Mesendoderm (in vitro differentiated cells): Measurements from ENCODE around the gene PCDHB4.
"Not testable (repeated sequence)": the region's sequence is repeated elsewhere in the genome, so short reads cannot be mapped to it uniquely, and the experiment has no call there.

Experiments
- DNase-seq: peaks from one replicate; pipeline ENCODE4 v3.0.0; 2013
- H2AK5ac ChIP-seq: 2 replicates; pipeline ENCODE4 v1.6.1; 2013; ENCODE audit warnings: low read length, inconsistent platforms
- H2BK120ac ChIP-seq: 2 replicates; pipeline ENCODE4 v1.6.1; 2013; ENCODE audit warnings: low read depth, mild to moderate bottlenecking, low read length, moderate library complexity, mixed read lengths
- H2BK15ac ChIP-seq: replicated peaks from 2 replicates; pipeline ENCODE4 v1.6.1; 2013; ENCODE audit warnings: low read depth, mild to moderate bottlenecking, moderate library complexity
- H2BK5ac ChIP-seq: 2 replicates; pipeline ENCODE4 v1.6.1; 2013; ENCODE audit warnings: low read length, inconsistent platforms
- H3K18ac ChIP-seq: 2 replicates; pipeline ENCODE4 v1.6.1; 2013; ENCODE audit warnings: mild to moderate bottlenecking, low read length, mixed read lengths
- H3K23ac ChIP-seq: one replicate; pipeline ENCODE4 v1.6.1; 2013; ENCODE audit warnings: low read length
- H3K27ac ChIP-seq: 2 replicates; pipeline ENCODE4 v1.5.1; 2013; ENCODE audit warnings: low read depth, mild to moderate bottlenecking, inconsistent platforms, low read length, moderate library complexity
- H3K27me3 ChIP-seq: 2 replicates; pipeline ENCODE4 v1.6.1; 2013; ENCODE audit warnings: low read length, control low read depth, mild to moderate bottlenecking, inconsistent platforms; ENCODE audit not compliant: insufficient read depth, poor library complexity
- H3K36me3 ChIP-seq: 2 replicates; pipeline ENCODE4 v1.6.1; 2013; ENCODE audit warnings: low read length, inconsistent platforms; ENCODE audit not compliant: control insufficient read depth, insufficient read depth
- H3K4ac ChIP-seq: one replicate; pipeline ENCODE4 v1.6.1; 2013; ENCODE audit warnings: low read depth, mild to moderate bottlenecking, low read length, moderate library complexity
- H3K4me1 ChIP-seq: 2 replicates; pipeline ENCODE4 v1.6.1; 2013; ENCODE audit warnings: low read depth, low read length, inconsistent platforms; ENCODE audit not compliant: control insufficient read depth
- H3K4me2 ChIP-seq: 2 replicates; pipeline ENCODE4 v1.6.1; 2013; ENCODE audit warnings: low read length
- H3K4me3 ChIP-seq: 2 replicates; pipeline ENCODE4 v1.5.1; 2013; ENCODE audit warnings: mild to moderate bottlenecking, low read length
- H3K56ac ChIP-seq: one replicate; pipeline ENCODE4 v1.6.1; 2013; ENCODE audit warnings: low read length
- H3K79me1 ChIP-seq: 2 replicates; pipeline ENCODE4 v1.6.1; 2013; ENCODE audit warnings: low read length, inconsistent platforms
- H3K79me2 ChIP-seq: 2 replicates; pipeline ENCODE4 v1.6.1; 2013; ENCODE audit warnings: mild to moderate bottlenecking, low read length; ENCODE audit not compliant: control insufficient read depth, insufficient read depth
- H3K9ac ChIP-seq: 2 replicates; pipeline ENCODE4 v1.6.1; 2013; ENCODE audit warnings: low read length, inconsistent platforms
- H4K5ac ChIP-seq: one replicate; pipeline ENCODE4 v1.6.1; 2013; ENCODE audit warnings: low read length
- H4K8ac ChIP-seq: one replicate; pipeline ENCODE4 v1.6.1; 2013; ENCODE audit warnings: low read depth, mild to moderate bottlenecking, control low read depth, low read length, moderate library complexity
- WGBS: extraction: QIAGEN DNeasy Blood & Tissue Kit; methylation state at CpG from one replicate; pipeline ENCODE4 v1.1.7; 2013; ENCODE audit warnings: low lambda C conversion rate, missing lambda C conversion rate; ENCODE audit not compliant: insufficient coverage; ENCODE audit errors: extremely low coverage; 5-methylcytosine and 5-hydroxymethylcytosine counted together

Gene PCDHB4

GRCh38 chr5:141102471-141102870, 19.1 kb upstream of the PCDHB4 start:
- not testable (repeated sequence) for H3K23ac ChIP-seq, H3K9ac ChIP-seq, H3K18ac ChIP-seq, H3K4me1 ChIP-seq, DNase-seq, H4K8ac ChIP-seq, H3K4ac ChIP-seq, H2BK15ac ChIP-seq, H3K56ac ChIP-seq, H3K36me3 ChIP-seq, H2BK120ac ChIP-seq, H4K5ac ChIP-seq, H3K4me2 ChIP-seq, H3K27me3 ChIP-seq, H2AK5ac ChIP-seq, H2BK5ac ChIP-seq, H3K27ac ChIP-seq, H3K4me3 ChIP-seq, H3K79me1 ChIP-seq, H3K79me2 ChIP-seq
- WGBS = no CpG with 5 or more reads among the region's 38 CpGs

GRCh38 chr5:141105350-141105749, 16.3 kb upstream of the PCDHB4 start:
- DNase-seq = no peak
- Histone ChIP-seq H3K36me3 (no peaks in the 10 kb centered on the region), H3K79me2 (no peaks in the 10 kb centered on the region), H3K4me3 (no peak overlapping the region), H3K4me1 (no peaks in the 10 kb centered on the region), H2BK15ac (no peak overlapping the region), H4K8ac (no peak overlapping the region), H4K5ac (no peak overlapping the region), H3K56ac (no peak overlapping the region), H2BK120ac (no peak overlapping the region), H3K27me3 (no peaks in the 10 kb centered on the region), H3K18ac (no peak overlapping the region), H2BK5ac (no peak overlapping the region), H3K27ac (no peak overlapping the region), H3K4ac (no peak overlapping the region), H3K4me2 (no peak overlapping the region), H3K79me1 (no peaks in the 10 kb centered on the region), H3K9ac (no peak overlapping the region), H2AK5ac (no peak overlapping the region), H3K23ac (no peak overlapping the region)
- WGBS = no CpG with 5 or more reads among the region's 2 CpGs

- H3K56ac ChIP-seq = no peak overlapping the region
- H3K18ac ChIP-seq = no peak overlapping the region
- no peaks in the 10 kb centered on the region for H3K27me3 ChIP-seq
- no peak overlapping the region for H2BK120ac ChIP-seq
- H2BK15ac ChIP-seq = no peak overlapping the region
- no peaks in the 10 kb centered on the region for H3K79me1 ChIP-seq
- H4K5ac ChIP-seq = no peak overlapping the region
- H3K27ac ChIP-seq = no peak overlapping the region
- DNase-seq = no peak
- no peak overlapping the region for H2AK5ac ChIP-seq
- no peak overlapping the region for H3K4ac ChIP-seq
- H3K4me3 ChIP-seq = no peak overlapping the region
- no peak overlapping the region for H3K23ac ChIP-seq
- H3K4me1 ChIP-seq = no peaks in the 10 kb centered on the region
- no peaks in the 10 kb centered on the region for H3K36me3 ChIP-seq
- no peaks in the 10 kb centered on the region for H3K79me2 ChIP-seq
- H2BK5ac ChIP-seq = no peak overlapping the region
- H3K9ac ChIP-seq = no peak overlapping the region
- no peak overlapping the region for H3K4me2 ChIP-seq
- WGBS = no CpG with 5 or more reads among the region's 2 CpGs
- H4K8ac ChIP-seq = no peak overlapping the region
These were observed 2.4 kb upstream of the PCDHB4 start for GRCh38 chr5:141119250-141119649.

DNA sequence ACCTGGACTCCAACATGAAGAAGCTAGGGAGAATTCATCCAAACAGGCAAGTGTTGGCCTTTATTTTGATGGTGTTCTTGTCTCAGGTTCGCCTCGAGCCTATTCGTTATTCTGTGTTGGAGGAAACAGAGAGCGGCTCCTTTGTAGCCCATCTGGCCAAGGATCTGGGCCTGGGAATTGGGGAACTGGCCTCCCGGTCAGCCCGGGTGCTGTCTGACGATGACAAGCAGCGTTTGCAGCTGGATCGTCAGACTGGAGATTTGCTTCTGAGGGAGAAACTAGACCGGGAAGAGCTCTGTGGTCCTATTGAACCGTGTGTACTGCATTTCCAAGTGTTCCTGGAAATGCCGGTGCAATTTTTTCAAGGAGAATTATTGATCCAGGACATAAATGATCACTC, 367 bp downstream of the PCDHB4 start:
- DNase-seq = no peak
- H3K4me2 ChIP-seq = no peak overlapping the region
- H3K79me2 ChIP-seq = no peaks in the 10 kb centered on the region
- H3K18ac ChIP-seq = no peak overlapping the region
- H3K4me3 ChIP-seq = no peak overlapping the region
- no peak overlapping the region for H2AK5ac ChIP-seq
- H2BK5ac ChIP-seq = no peak overlapping the region
- H3K4me1 ChIP-seq = no peaks in the 10 kb centered on the region
- no CpG with 5 or more reads among the region's 12 CpGs for WGBS
- H3K79me1 ChIP-seq = no peaks in the 10 kb centered on the region
- no peak overlapping the region for H3K4ac ChIP-seq
- no peak overlapping the region for H3K23ac ChIP-seq
- H3K27ac ChIP-seq = no peak overlapping the region
- no peak overlapping the region for H4K8ac ChIP-seq
- H2BK120ac ChIP-seq = no peak overlapping the region
- H3K27me3 ChIP-seq = no peaks in the 10 kb centered on the region
- H3K56ac ChIP-seq = no peak overlapping the region
- H2BK15ac ChIP-seq = no peak overlapping the region
- H3K9ac ChIP-seq = no peak overlapping the region
- H3K36me3 ChIP-seq = no peaks in the 10 kb centered on the region
- no peak overlapping the region for H4K5ac ChIP-seq

DNA sequence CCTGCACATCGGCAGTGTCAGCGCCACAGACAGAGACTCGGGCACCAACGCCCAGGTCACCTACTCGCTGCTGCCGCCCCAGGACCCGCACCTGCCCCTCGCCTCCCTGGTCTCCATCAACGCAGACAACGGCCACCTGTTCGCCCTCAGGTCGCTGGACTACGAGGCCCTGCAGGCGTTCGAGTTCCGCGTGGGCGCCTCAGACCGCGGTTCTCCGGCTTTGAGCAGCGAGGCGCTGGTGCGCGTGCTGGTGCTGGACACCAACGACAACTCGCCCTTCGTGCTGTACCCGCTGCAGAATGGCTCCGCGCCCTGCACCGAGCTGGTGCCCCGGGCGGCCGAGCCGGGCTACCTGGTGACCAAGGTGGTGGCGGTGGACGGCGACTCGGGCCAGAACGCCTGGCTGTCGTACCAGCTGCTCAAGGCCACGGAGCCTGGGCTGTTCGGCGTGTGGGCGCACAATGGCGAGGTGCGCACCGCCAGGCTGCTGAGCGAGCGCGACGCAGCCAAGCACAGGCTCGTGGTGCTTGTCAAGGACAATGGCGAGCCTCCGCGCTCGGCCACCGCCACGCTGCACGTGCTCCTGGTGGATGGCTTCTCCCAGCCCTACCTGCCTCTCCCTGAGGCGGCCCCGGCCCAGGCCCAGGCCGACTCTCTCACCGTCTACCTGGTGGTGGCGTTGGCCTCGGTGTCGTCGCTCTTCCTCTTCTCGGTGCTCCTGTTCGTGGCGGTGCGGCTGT, 1.9 kb downstream of the PCDHB4 start:
- not testable (repeated sequence) for H3K18ac ChIP-seq, H3K4me2 ChIP-seq, H3K23ac ChIP-seq, H4K8ac ChIP-seq, H3K4me1 ChIP-seq, H3K9ac ChIP-seq, H3K79me2 ChIP-seq, DNase-seq, H3K79me1 ChIP-seq, H3K4ac ChIP-seq, H2BK15ac ChIP-seq, H3K27ac ChIP-seq, H3K36me3 ChIP-seq, H2BK120ac ChIP-seq, H4K5ac ChIP-seq, H3K27me3 ChIP-seq, H3K4me3 ChIP-seq, H2BK5ac ChIP-seq, H2AK5ac ChIP-seq, H3K56ac ChIP-seq
- no CpG with 5 or more reads among the region's 73 CpGs for WGBS

DNA sequence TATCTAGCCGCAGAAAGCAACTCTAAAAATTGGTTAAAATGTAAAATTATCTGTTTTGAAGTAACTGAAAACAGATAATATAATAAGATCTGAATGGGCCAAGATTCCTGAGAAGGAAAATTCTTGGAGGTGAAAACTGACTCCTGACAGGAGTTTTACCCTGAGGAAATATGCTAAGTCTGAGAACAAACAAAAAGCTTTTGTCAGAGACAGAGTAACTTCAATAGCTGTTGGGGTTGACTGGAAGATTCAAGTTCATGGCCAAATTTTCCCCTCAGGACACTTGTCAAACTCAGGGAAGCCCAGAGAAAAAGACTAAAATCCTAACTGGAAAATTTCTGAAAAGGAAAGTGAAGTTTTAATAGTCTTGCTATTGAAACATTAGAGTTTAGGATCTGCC, 5.7 kb downstream of the PCDHB4 start:
- peak; percentile 60 for DNase-seq
- Histone ChIP-seq H3K56ac (no peak overlapping the region), H3K4me2 (no peak overlapping the region), H3K23ac (no peak overlapping the region), H4K5ac (no peak overlapping the region), H2BK5ac (no peak overlapping the region), H2BK120ac (no peak overlapping the region), H3K18ac (no peak overlapping the region), H3K79me1 (no peaks in the 10 kb centered on the region), H3K4me1 (no peaks in the 10 kb centered on the region), H3K79me2 (no peaks in the 10 kb centered on the region), H3K4me3 (no peak overlapping the region), H3K36me3 (no peaks in the 10 kb centered on the region), H2AK5ac (no peak overlapping the region), H4K8ac (no peak overlapping the region), H3K4ac (no peak overlapping the region), H3K9ac (no peak overlapping the region), H3K27ac (no peak overlapping the region), H2BK15ac (no peak overlapping the region), H3K27me3 (no peaks in the 10 kb centered on the region)
- WGBS = no CpG with 5 or more reads among the region's 1 CpG
